GM18505 (cell line): Measurements from ENCODE around the gene LPGAT1.

ENCODE experiments used
- ATAC-seq: cut with Tn5 transposase; IDR thresholded peaks from one replicate; pipeline ENCODE4 v1.9.1; 2021; ENCODE audit not compliant: unreplicated experiment
- POLR2A ChIP-seq: IDR thresholded peaks from 4 replicates; pipeline ENCODE4 v1.6.1; 2011; ENCODE audit warnings: borderline replicate concordance; ENCODE audit not compliant: insufficient read depth, insufficient read length; ENCODE audit errors: extremely low read depth

Gene LPGAT1

GRCh38 chr1:211813590-211813989 is 17.0 kb downstream of the LPGAT1 start:
- ATAC-seq = no peak
- no peak for TF ChIP-seq POLR2A

GRCh38 chr1:211812584-211812983 is 18.0 kb downstream of the LPGAT1 start:
- no peak for ATAC-seq
- TF ChIP-seq POLR2A = no peak

GRCh38 chr1:211811848-211812247 is 18.7 kb downstream of the LPGAT1 start:
- no peak for TF ChIP-seq POLR2A
- ATAC-seq = no peak

- no peak for ATAC-seq
Observed at GRCh38 chr1:211811126-211811525, 19.4 kb downstream of the LPGAT1 start.

GRCh38 chr1:211808475-211808874 is 22.1 kb downstream of the LPGAT1 start:
- no peak for ATAC-seq
- TF ChIP-seq POLR2A = no peak

More at GRCh38 chr1:211811126-211811525, 19.4 kb downstream of the LPGAT1 start:
- no peak for TF ChIP-seq POLR2A

GRCh38 chr1:211804915-211805314 is 25.6 kb downstream of the LPGAT1 start:
- TF ChIP-seq POLR2A = no peak
- no peak for ATAC-seq

GRCh38 chr1:211800925-211801607 is 29.5 kb downstream of the LPGAT1 start:
- no peak for TF ChIP-seq POLR2A
- ATAC-seq = no peak

- TF ChIP-seq POLR2A = no peak
- ATAC-seq = no peak
Observed at GRCh38 chr1:211797994-211798393, 32.6 kb downstream of the LPGAT1 start.

GRCh38 chr1:211791979-211792378 is 38.6 kb downstream of the LPGAT1 start:
- no peak for ATAC-seq
- no peak for TF ChIP-seq POLR2A

- ATAC-seq = no peak
- no peak for TF ChIP-seq POLR2A
Observed at GRCh38 chr1:211789641-211790464, 40.7 kb downstream of the LPGAT1 start.

- no peak for ATAC-seq
Observed at GRCh38 chr1:211788626-211789025, 41.9 kb downstream of the LPGAT1 start.

GRCh38 chr1:211783897-211784296 is 46.7 kb downstream of the LPGAT1 start:
- ATAC-seq = no peak
- no peak for TF ChIP-seq POLR2A

More at GRCh38 chr1:211788626-211789025, 41.9 kb downstream of the LPGAT1 start:
- TF ChIP-seq POLR2A = no peak

- no peak for TF ChIP-seq POLR2A
- ATAC-seq = no peak
Observed at GRCh38 chr1:211783266-211783665, 47.3 kb downstream of the LPGAT1 start.

- TF ChIP-seq POLR2A = no peak
Observed at GRCh38 chr1:211781260-211781659, 49.3 kb downstream of the LPGAT1 start.

GRCh38 chr1:211775170-211775569 is 55.4 kb downstream of the LPGAT1 start:
- TF ChIP-seq POLR2A = no peak
- no peak for ATAC-seq

More at GRCh38 chr1:211781260-211781659, 49.3 kb downstream of the LPGAT1 start:
- ATAC-seq = no peak

- ATAC-seq = no peak
- no peak for TF ChIP-seq POLR2A
Observed at GRCh38 chr1:211764701-211765100, 65.9 kb downstream of the LPGAT1 start.
